Measurements from ENCODE around the gene PSMC5.

- TF ChIP-seq CTCF (IDR thresholded peaks at IDR 0.05): no peak
- TF ChIP-seq POLR2A (IDR thresholded peaks at IDR 0.05): no peak
- TF ChIP-seq EP300 (IDR thresholded peaks at IDR 0.05): no peak
Observed at GRCh38 chr17:63783522-63783921, 43.7 kb upstream of the PSMC5 start.

Measured in ovary (tissue), 3 donors.